ENCODE results near the gene TICAM1.

- TF ChIP-seq CTCF (conservative IDR thresholded peaks at IDR 0.05; ENCODE audit: low read depth, low read length) (no peak), EZH2 (IDR thresholded peaks at IDR 0.05; ENCODE audit: borderline replicate concordance, low read depth, low read length, poor library complexity, severe bottlenecking) (no peak)
Observed at GRCh38 chr19:4830768-4831265, 695 bp downstream of the TICAM1 start.
